ENCODE measurements around the gene RALGAPA2. TPM values are rescaled to one million over a fixed set of nuclear protein-coding genes. Genes with fewer than 3 reads are reported as not detected.

RALGAPA2 gene
- total RNA-seq, 1 donor from 2014 or later, result 24.8 TPM

- Histone ChIP-seq H3K36me3 (ENCODE audit: control insufficient read depth, insufficient read depth, low read length) (no peaks in the 10 kb centered on the region), H3K4me3 (ENCODE audit: low read depth, low read length) (no peak overlapping the region), H3K27me3 (ENCODE audit: control insufficient read depth, insufficient read depth, low read length) (no peaks in the 10 kb centered on the region)
- no peak for TF ChIP-seq CTCF (IDR thresholded peaks at IDR 0.05; ENCODE audit: insufficient read depth, low read length, poor library complexity, severe bottlenecking)
- no peak for DNase-seq (ENCODE audit: low read depth)
Measured at GRCh38 chr20:20415321-20415720, 297.1 kb downstream of the RALGAPA2 start.

GRCh38 chr20:20414640-20415220 lies 297.7 kb downstream of the RALGAPA2 start:
- no peak for TF ChIP-seq CTCF (IDR thresholded peaks at IDR 0.05; ENCODE audit: insufficient read depth, low read length, poor library complexity, severe bottlenecking)
- DNase-seq (ENCODE audit: low read depth), result no peak
- H3K27me3 ChIP-seq (ENCODE audit: control insufficient read depth, insufficient read depth, low read length), result no peaks in the 10 kb centered on the region
- H3K4me3 ChIP-seq (ENCODE audit: low read depth, low read length), result no peak overlapping the region
- H3K36me3 ChIP-seq (ENCODE audit: control insufficient read depth, insufficient read depth, low read length), result no peaks in the 10 kb centered on the region

- Histone ChIP-seq H3K36me3 (ENCODE audit: control insufficient read depth, insufficient read depth, low read length) (no peaks in the 10 kb centered on the region), H3K27me3 (ENCODE audit: control insufficient read depth, insufficient read depth, low read length) (no peaks in the 10 kb centered on the region), H3K4me3 (ENCODE audit: low read depth, low read length) (no peak overlapping the region)
- no peak for TF ChIP-seq CTCF (IDR thresholded peaks at IDR 0.05; ENCODE audit: insufficient read depth, low read length, poor library complexity, severe bottlenecking)
- no peak for DNase-seq (ENCODE audit: low read depth)
Measured at GRCh38 chr20:20413810-20414281, 298.6 kb downstream of the RALGAPA2 start.

- H3K36me3 ChIP-seq (ENCODE audit: control insufficient read depth, insufficient read depth, low read length), result no peaks in the 10 kb centered on the region
- no peak overlapping the region for H3K4me3 ChIP-seq (ENCODE audit: low read depth, low read length)
- DNase-seq (ENCODE audit: low read depth), result peak; percentile 18
- H3K27me3 ChIP-seq (ENCODE audit: control insufficient read depth, insufficient read depth, low read length), result no peaks in the 10 kb centered on the region
- no peak for TF ChIP-seq CTCF (IDR thresholded peaks at IDR 0.05; ENCODE audit: insufficient read depth, low read length, poor library complexity, severe bottlenecking)
Measured at GRCh38 chr20:20412750-20413149, 299.7 kb downstream of the RALGAPA2 start.

- H3K27me3 ChIP-seq (ENCODE audit: control insufficient read depth, insufficient read depth, low read length), result no peaks in the 10 kb centered on the region
- no peaks in the 10 kb centered on the region for H3K36me3 ChIP-seq (ENCODE audit: control insufficient read depth, insufficient read depth, low read length)
- no peak overlapping the region for H3K4me3 ChIP-seq (ENCODE audit: low read depth, low read length)
- DNase-seq (ENCODE audit: low read depth), result no peak
- no peak for TF ChIP-seq CTCF (IDR thresholded peaks at IDR 0.05; ENCODE audit: insufficient read depth, low read length, poor library complexity, severe bottlenecking)
Measured at GRCh38 chr20:20411836-20412235, 300.6 kb downstream of the RALGAPA2 start.

- no peak for DNase-seq (ENCODE audit: low read depth)
- no peak overlapping the region for H3K4me3 ChIP-seq (ENCODE audit: low read depth, low read length)
- no peaks in the 10 kb centered on the region for H3K27me3 ChIP-seq (ENCODE audit: control insufficient read depth, insufficient read depth, low read length)
- no peaks in the 10 kb centered on the region for H3K36me3 ChIP-seq (ENCODE audit: control insufficient read depth, insufficient read depth, low read length)
- TF ChIP-seq CTCF (IDR thresholded peaks at IDR 0.05; ENCODE audit: insufficient read depth, low read length, poor library complexity, severe bottlenecking), result no peak
Measured at GRCh38 chr20:20411402-20411801, 301.0 kb downstream of the RALGAPA2 start.
